Activated CD4-positive, CD25-positive, alpha-beta regulatory T cell treated with anti-CD3 and anti-CD28 coated beads, Interleukin-2, amount 50 U/mL, for 24 hours (primary cell): Measurements from ENCODE around the gene FAM90A26.
"Not testable (repeated sequence)": the region's sequence is repeated elsewhere in the genome, so short reads cannot be mapped to it uniquely, and the experiment has no call there.

Experiments
- ATAC-seq, 2 donors: fragments of 150-1000 bp; cut with Tn5 transposase; one replicate each; pipeline ENCODE4 v1.10.0; 2021; ENCODE audit warnings: mild to moderate bottlenecking in 1 of 2, moderate library complexity in 1 of 2

FAM90A26 gene

DNA sequence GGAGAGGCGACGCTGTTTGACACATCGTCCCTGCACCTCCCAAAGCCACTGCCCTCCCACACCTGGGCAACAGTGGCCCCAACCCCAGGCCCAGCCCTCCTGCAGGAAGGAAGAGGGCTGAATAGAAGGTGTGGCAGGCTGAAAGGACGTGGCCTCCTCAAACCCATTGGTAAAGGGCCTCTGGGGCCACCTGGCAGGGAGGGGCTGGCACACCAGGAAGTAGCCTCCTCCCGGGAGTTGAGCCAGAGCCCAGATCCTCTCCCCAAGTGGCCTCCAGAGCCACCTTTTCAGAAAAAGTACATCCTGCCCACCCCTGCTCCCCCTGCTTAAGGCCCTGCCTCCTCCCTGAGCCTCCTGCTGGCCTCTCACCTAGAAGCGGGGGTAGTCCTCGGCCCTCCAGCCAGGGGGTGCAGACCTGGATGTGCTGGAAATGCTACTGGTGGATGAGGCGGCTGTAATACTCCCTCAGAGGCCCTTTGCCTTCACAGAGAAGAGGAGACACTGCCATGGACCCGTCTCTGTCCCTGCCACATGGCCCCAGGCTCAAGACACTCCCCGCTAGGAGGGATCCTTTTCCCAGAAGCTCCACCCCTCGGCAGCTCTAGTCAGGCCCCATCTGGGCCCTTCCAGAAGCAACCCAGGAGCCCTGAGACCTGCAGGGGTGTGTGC, at the start of gene FAM90A26:
Gene FAM90A26, plus strand, starts transcription at position 619 of the 669 bp plus-strand sequence. CDS start 2,764 bp downstream, outside the sequence.
- ATAC-seq: not testable (repeated sequence)

DNA sequence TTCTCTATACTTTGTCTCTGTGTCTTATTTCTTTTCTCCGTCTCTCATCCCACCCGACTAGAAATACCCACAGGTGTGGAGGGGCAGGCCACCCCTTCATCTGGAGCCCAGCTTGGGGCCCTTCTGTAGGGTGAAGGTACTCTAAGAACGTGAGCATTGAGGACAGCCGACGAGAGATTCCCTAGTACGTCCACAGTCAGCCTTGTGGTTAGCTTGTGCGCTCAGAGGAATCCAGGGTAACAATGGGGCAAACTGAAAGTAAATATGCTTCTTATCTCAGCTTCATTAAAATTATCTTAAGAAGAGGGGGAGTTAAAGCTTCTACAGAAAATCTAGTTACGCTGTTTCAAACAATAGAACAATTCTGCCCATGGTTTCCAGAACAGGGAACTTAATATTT, 47.5 kb upstream of the FAM90A26 start:
- ATAC-seq: not testable (repeated sequence)

DNA sequence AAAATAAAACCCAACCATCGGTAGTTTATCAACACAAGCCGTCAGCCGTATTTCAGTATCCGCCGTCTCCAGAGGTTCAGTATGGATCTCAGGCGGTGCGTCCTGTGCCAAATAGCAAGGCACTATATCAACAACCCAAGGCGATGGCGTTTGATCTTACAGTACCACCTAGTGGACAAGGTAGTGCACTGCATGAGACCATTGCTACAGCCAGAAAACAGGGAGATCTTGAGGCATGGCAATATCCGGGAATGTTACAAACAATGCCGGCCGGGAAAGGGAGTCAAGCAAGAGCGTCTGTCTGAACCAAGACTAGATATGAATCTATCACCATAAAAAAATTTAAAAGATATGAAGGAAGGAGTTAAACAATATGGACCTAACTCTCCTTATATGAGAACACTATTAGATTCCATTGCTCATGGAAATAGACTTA, 46.6 kb upstream of the FAM90A26 start:
- not testable (repeated sequence) for ATAC-seq

DNA sequence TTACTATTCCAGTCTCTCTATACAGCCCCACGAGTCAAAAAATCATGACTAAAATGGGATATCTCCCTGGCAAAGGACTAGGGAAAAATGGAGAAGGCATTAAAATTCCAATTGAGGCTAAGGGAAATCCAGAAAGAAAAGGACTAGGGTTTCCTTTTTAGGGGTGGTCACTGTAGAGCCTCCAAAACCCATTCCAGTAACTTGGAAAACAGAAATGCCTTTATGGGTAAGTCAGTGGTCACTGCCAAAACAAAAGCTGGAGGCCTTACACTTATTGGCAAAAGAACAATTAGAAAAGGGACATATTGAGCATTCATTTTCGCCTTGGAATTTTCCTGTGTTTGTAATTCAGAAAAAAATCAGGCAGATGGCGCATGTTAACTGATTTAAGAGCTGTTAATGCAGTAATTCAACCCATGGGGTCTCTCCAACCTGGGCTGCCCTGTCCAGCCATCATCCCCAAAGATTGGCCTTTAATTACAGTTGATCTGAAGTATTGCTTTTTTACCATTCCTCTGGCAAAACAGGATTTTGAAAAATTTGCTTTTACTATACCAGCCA, 44.5 kb upstream of the FAM90A26 start:
- ATAC-seq: not testable (repeated sequence)

- not testable (repeated sequence) for ATAC-seq
These were observed 38.8 kb upstream of the FAM90A26 start for GRCh38 chr4:9131420-9131819.

- not testable (repeated sequence) for ATAC-seq
These were observed 37.4 kb upstream of the FAM90A26 start for GRCh38 chr4:9132849-9133248.

DNA sequence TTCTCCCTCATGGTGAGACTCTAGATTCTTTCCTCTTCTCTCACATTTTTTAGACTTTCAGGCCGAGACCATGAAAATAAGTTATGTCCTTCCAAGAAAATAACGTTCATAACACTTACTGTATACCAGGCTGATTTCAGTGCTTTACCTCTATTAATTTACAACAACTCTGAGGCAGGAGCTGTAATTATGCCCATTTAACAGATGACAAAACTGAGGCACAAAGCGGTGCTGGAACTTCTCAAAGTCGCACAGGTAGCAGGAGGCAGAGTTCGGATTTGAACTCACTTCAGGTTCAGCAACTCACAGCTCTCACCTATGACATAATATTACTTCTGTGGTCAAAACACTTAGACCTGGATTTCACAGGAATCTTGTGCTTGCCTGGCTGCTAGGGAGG, 36.2 kb upstream of the FAM90A26 start:
- not testable (repeated sequence) for ATAC-seq

DNA sequence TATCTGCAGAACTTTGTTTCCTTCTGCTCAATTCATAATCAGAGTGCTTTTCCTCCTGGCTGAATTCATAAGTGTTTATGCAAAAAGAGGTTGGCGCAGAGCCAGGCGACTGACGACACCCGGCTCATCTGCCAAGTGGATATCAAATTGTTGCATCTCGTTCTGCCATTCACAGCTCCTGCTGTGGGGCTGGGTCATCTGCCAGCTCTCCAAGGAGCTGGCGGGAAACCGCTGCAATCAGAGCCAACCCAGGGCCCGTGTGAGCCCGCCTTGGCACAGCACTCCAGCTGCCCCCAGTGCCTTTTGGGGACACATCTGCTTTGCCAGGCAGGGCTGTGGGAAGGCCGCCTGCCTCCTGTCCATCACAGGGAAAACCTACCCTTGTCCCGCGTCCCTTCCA, 35.7 kb upstream of the FAM90A26 start:
- not testable (repeated sequence) for ATAC-seq

- ATAC-seq: not testable (repeated sequence)
These were observed 29.2 kb upstream of the FAM90A26 start for GRCh38 chr4:9141050-9141449.

GRCh38 chr4:9142786-9143185, 27.4 kb upstream of the FAM90A26 start:
- not testable (repeated sequence) for ATAC-seq

DNA sequence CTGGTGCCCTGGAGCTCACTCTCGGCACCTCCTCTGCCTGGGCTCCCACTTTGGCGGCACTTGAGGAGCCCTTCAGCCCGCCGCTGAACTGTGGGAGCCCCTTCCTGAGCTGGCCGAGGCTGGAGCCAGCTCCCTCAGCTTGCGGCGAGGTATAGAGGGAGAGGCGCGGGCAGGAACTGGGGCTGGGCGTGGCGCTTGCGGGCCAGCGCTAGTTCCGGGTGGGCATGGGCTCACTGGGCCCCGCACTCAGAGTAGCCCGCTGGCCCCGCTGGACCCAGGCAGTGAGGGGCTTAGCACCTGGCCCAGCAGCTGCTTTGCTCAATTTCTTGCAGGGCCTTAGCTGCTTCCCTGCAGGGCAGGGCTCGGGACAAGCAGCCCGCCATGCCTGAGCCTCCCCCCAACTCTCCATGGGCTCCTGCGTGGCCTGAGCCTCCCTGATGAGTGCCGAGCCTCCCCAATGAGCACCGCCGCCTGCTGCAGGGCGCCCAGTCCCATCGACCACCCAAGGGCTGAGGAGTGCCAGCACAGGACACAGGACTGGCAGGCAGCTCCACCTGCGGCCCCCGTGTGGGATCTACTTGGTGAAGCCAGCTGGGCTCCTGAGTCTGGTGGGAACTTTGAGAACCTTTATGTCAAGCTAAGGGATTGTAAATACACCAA, 26.7 kb upstream of the FAM90A26 start:
- no peak for ATAC-seq

DNA sequence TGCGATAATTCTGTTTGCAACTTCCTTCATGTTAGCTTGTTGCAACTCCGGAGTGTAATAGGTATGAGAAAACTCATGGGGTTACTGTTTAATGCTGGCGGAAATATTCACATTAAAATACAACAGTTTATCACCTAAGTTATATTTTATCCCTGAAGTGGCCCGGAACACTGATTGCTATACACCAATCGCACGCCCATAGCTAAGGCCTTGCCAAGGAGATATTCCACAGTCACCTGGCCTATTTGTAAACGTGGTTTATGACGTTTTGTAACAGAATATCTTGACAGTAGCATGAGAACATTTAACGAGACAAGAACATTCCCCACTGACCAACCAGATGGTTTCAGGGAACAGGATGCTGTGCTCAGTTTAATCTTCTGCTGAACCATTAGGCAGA, 23.2 kb upstream of the FAM90A26 start:
- ATAC-seq: no peak

DNA sequence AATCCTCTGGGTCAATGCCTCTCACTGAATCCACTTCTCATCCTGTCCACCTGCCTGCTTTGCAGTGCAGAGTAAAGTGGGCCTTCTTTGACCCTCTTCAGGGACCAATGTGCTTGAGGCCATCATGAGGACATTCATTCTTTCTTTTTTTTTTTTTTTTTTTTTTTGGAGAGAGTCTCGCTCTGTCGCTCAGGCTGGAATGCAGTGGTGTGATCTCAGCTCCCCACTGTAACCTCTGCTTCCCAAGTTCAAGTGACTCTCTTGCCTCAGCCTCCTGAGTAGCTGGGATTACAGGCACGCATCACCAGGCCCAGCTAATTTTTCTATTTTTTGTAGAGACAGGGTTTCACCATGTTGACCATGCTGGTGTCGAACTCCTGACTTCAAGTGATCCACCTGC, 22.8 kb upstream of the FAM90A26 start:
- ATAC-seq: not testable (repeated sequence)

DNA sequence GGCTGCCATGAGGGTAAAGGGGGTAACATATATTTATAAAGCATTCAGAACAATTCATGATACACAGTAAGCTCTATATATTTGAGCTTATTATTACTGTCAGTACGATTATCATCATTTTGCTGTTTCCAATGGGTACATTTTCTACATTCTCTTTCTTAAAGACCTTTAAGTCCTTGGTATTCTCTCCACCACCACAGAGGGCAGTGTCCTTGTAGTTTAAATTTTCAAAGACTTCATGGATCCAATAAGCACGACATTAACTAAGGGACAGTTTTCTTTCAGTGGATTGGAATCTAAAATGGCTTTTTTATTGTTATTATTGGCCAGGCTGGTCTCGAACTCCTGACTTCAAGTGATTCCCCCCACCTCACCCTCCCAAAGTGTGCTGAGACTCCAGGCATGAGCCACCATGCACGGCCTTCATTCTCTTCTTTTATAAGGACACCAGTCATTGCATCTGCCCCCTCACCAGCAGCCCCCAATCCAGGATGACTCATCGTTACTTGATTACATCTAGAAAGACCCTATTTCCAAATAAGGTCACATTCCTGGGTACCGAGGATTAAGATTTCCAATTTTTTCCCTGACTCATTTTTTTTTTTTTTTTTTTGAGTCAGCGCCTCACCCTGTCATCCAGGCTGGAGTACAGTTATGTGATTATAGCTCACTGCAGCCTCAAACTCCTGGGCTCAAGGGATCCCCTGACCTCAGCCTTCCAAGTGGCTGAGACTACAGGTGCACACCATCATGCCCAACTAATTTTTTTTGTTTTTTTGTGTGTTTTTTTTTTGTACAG, 21.4 kb upstream of the FAM90A26 start:
- not testable (repeated sequence) for ATAC-seq

- not testable (repeated sequence) for ATAC-seq
These were observed 18.4 kb upstream of the FAM90A26 start for GRCh38 chr4:9151809-9152179.

- peak; percentile 76 to 81 for ATAC-seq
These were observed 17.8 kb upstream of the FAM90A26 start for GRCh38 chr4:9152180-9153007.

DNA sequence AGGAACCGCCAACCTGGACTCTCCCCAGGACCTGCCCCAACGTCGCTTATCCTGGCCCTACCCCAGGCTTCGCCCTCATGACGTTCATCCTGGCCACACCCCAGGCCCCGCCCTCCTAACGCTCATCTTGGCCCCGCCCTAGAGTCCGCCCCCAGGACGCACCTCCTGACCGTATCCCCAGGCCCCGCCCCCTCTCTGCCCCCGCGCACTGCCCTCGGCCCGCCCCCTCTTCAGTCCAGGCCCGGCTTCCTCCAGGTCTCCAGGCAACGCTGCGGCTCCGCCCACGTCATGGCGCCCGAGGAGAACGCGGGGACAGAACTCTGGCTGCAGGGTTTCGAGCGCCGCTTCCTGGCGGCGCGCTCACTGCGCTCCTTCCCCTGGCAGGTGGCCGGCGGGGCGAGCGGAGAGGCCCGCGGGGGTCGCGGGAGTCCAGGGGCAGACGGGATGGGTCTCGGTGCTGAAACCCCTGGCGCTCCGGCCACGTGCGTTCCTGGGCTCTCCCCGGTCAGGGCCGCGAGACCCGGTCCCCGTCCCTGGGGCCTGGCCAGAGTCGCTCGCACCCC, 17.1 kb upstream of the FAM90A26 start:
- ATAC-seq: peak; percentile 96 to 97

DNA sequence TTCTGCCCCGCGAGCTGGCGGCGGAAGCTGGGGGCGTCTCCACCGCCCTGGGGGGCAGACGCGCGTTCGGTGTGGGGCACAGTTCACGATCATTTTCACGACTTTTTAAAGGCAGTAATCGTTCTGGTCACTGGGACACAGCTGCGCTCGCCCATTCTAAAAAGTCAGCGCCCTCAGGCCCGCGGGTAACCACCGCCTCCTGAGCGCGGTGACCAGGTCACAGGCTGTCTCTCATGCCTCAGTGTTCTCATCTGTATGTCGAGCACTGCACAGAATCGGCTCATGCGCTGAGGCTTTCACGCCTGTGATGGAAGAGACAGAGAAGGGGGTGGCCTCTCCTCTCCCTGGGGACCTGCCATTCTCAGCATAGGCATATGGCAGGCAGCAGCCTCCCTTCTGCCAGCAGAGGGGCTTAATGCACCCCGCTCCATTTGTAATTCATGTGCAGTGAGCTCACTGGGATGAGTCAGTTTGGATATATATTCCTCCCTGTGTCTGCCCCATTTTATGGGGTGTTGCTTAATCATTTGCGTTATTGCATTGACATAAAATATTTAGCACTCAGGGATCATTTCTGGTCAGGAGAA, 16.5 kb upstream of the FAM90A26 start:
- ATAC-seq: not testable (repeated sequence)

DNA sequence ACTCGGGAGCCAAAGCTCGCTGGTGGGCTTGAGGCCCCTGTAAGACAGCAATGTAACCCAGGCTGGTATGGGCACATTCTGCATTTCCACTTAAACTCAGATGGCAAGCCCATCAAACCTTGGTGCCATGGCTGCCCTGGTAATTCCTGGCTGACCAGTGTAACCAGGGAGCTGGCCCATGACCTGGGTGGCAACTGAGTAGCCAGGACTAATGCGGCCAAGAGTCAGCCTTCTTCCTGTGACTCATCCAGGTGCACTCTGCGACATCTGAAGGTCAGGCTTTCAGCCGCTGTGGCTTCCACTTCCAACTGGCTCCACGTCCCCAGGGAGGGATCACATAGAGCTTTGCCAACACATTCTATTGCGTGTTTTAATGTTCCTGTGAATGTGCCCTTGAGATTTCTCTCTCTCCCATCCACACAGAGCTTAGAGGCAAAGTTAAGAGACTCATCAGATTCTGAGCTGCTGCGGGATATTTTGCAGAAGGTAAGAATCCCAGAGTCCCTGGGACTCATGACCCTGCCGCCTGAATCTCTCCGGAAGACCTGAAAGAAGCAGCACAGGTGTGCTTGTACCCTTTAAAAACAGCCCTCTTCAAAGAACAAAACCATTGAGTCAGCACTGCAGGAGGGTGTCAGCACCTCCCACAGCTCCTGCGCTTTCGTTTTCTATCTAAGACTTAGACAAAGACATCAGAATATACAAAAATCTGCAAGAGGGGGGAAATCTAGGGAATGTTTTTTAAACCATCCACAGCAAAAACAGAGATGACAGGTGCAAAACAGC, 14.9 kb upstream of the FAM90A26 start:
- ATAC-seq: not testable (repeated sequence)

GRCh38 chr4:9158392-9158791, 11.8 kb upstream of the FAM90A26 start:
- not testable (repeated sequence) for ATAC-seq
